H9 (cell line): ENCODE data around the gene ELAVL4. TPM values are rescaled to one million over a fixed set of nuclear protein-coding genes. Genes with fewer than 3 reads are reported as not detected.

Source experiments
- DNase-seq: peaks from one replicate; pipeline ENCODE4 v3.0.0-alpha.2; 2017
- H2AFZ ChIP-seq: one replicate; pipeline ENCODE4 v1.6.1; 2013; ENCODE audit warnings: mild to moderate bottlenecking, low read length, control low read depth, moderate library complexity
- H2AK5ac ChIP-seq: 2 replicates; pipeline ENCODE4 v1.6.1; 2013; ENCODE audit warnings: low read length, control low read depth, mixed read lengths; ENCODE audit not compliant: insufficient read length
- H2BK120ac ChIP-seq: one replicate; pipeline ENCODE4 v1.6.1; 2013; ENCODE audit warnings: low read depth, mild to moderate bottlenecking, low read length, control low read depth, inconsistent platforms; ENCODE audit not compliant: poor library complexity, severe bottlenecking
- H2BK12ac ChIP-seq: 2 replicates; pipeline ENCODE4 v1.6.1; 2013; ENCODE audit warnings: low read length, control low read depth, mixed read lengths, low read depth; ENCODE audit not compliant: insufficient read length
- H2BK15ac ChIP-seq: 2 replicates; pipeline ENCODE4 v1.6.1; 2013; ENCODE audit warnings: low read depth, low read length, control low read depth
- H2BK20ac ChIP-seq: one replicate; pipeline ENCODE4 v1.6.1; 2013; ENCODE audit warnings: low read depth, mild to moderate bottlenecking, low read length, control low read depth, inconsistent platforms; ENCODE audit not compliant: poor library complexity, severe bottlenecking
- H2BK5ac ChIP-seq: 2 replicates; pipeline ENCODE4 v1.6.1; 2013; ENCODE audit warnings: low read length, control low read depth, mixed read lengths; ENCODE audit not compliant: insufficient read length
- H3K14ac ChIP-seq: 2 replicates; pipeline ENCODE4 v1.6.1; 2013; ENCODE audit warnings: low read length, control low read depth; ENCODE audit not compliant: insufficient read depth
- H3K18ac ChIP-seq: 2 replicates; pipeline ENCODE4 v1.6.1; 2013; ENCODE audit warnings: low read depth, mild to moderate bottlenecking, mixed read lengths, low read length, control low read depth; ENCODE audit not compliant: insufficient read length
- H3K23ac ChIP-seq: 2 replicates; pipeline ENCODE4 v1.6.1; 2013; ENCODE audit warnings: low read length, control low read depth, mixed read lengths, low read depth; ENCODE audit not compliant: insufficient read length
- H3K23me2 ChIP-seq: 2 replicates; pipeline ENCODE4 v1.6.1; 2013; ENCODE audit warnings: low read depth, mild to moderate bottlenecking, mixed read lengths, low read length, control low read depth; ENCODE audit not compliant: insufficient read length, poor library complexity, severe bottlenecking
- H3K27ac ChIP-seq: 2 replicates; pipeline ENCODE4 v1.5.1; 2013; ENCODE audit warnings: low read length, control low read depth, mixed read lengths, low read depth; ENCODE audit not compliant: insufficient read length
- H3K27me3 ChIP-seq: 2 replicates; pipeline ENCODE4 v1.6.1; 2013; ENCODE audit warnings: low read length, control low read depth, inconsistent platforms; ENCODE audit not compliant: insufficient read depth
- H3K4ac ChIP-seq: 2 replicates; pipeline ENCODE4 v1.6.1; 2013; ENCODE audit warnings: low read depth, mild to moderate bottlenecking, control low read depth, inconsistent platforms, low read length, moderate library complexity
- H3K4me1 ChIP-seq: 2 replicates; pipeline ENCODE4 v1.6.1; 2013; ENCODE audit warnings: low read length, control low read depth, inconsistent platforms; ENCODE audit not compliant: insufficient read depth
- H3K4me2 ChIP-seq: 2 replicates; pipeline ENCODE4 v1.6.1; 2013; ENCODE audit warnings: low read length, control low read depth, mixed read lengths; ENCODE audit not compliant: insufficient read length, insufficient read depth
- H3K56ac ChIP-seq: 2 replicates; pipeline ENCODE4 v1.6.1; 2013; ENCODE audit warnings: low read depth, mild to moderate bottlenecking, mixed read lengths, low read length, control low read depth; ENCODE audit not compliant: insufficient read length
- H3K79me1 ChIP-seq: 2 replicates; pipeline ENCODE4 v1.6.1; 2013; ENCODE audit warnings: low read depth, mild to moderate bottlenecking, moderate library complexity, low read length, control low read depth, inconsistent platforms; ENCODE audit not compliant: insufficient read depth, poor library complexity, severe bottlenecking
- H3K79me2 ChIP-seq: 2 replicates; pipeline ENCODE4 v1.6.1; 2013; ENCODE audit warnings: low read length, control low read depth, inconsistent platforms; ENCODE audit not compliant: insufficient read depth
- H3K9ac ChIP-seq: 2 replicates; pipeline ENCODE4 v1.6.1; 2013; ENCODE audit warnings: low read length, control low read depth, mixed read lengths; ENCODE audit not compliant: insufficient read length; ENCODE audit errors: extremely low read depth
- H3K9me3 ChIP-seq: one replicate; pipeline ENCODE4 v1.6.1; 2013; ENCODE audit warnings: low read depth, low read length, inconsistent platforms; ENCODE audit not compliant: control insufficient read depth
- H3T11ph ChIP-seq: one replicate; pipeline ENCODE4 v1.6.1; 2013; ENCODE audit warnings: mild to moderate bottlenecking, low read length, control low read depth, inconsistent platforms
- H4K20me1 ChIP-seq: one replicate; pipeline ENCODE4 v1.6.1; 2013; ENCODE audit not compliant: control insufficient read depth, insufficient read length, insufficient read depth
- H4K5ac ChIP-seq: 2 replicates; pipeline ENCODE4 v1.6.1; 2013; ENCODE audit warnings: low read depth, mild to moderate bottlenecking, mixed read lengths, low read length, control low read depth; ENCODE audit not compliant: insufficient read length
- H4K8ac ChIP-seq: replicated peaks from 2 replicates; pipeline ENCODE4 v1.6.1; 2013; ENCODE audit warnings: low read length, control low read depth, mixed read lengths, low read depth; ENCODE audit not compliant: insufficient read length
- H4K91ac ChIP-seq: 2 replicates; pipeline ENCODE4 v1.6.1; 2013; ENCODE audit warnings: low read depth, mild to moderate bottlenecking, moderate library complexity, mixed read lengths, low read length, control low read depth; ENCODE audit not compliant: insufficient read length
- H3K27ac Mint-ChIP-seq, 3 experiments: 2 replicates in 2 of 3; 3 replicates in 1 of 3; pipeline ENCODE4 v1.8.0; 2020 to 2021; ENCODE audit warnings: mixed read lengths in 3 of 3, mild to moderate bottlenecking in 1 of 3, moderate library complexity in 1 of 3
- H3K27me3 Mint-ChIP-seq: 2 replicates; pipeline ENCODE4 v1.8.0; 2021; ENCODE audit warnings: low read depth, mild to moderate bottlenecking, moderate library complexity, mixed read lengths
- H3K36me3 Mint-ChIP-seq, 3 experiments: 2 replicates in 2 of 3; 3 replicates in 1 of 3; pipeline ENCODE4 v1.8.0; 2020 to 2021; ENCODE audit warnings: low read depth in 3 of 3, mixed read lengths in 3 of 3; ENCODE audit not compliant: insufficient read depth in 1 of 3
- H3K4me1 Mint-ChIP-seq, 2 experiments: 2 replicates each; pipeline ENCODE4 v1.8.0; 2020; ENCODE audit warnings: mixed read lengths in 2 of 2
- H3K4me3 Mint-ChIP-seq, 2 experiments: 2 replicates in 1 of 2; 3 replicates in 1 of 2; pipeline ENCODE4 v1.8.0; 2020 to 2021; ENCODE audit warnings: mild to moderate bottlenecking in 2 of 2, mixed read lengths in 2 of 2, moderate library complexity in 1 of 2
- H3K9me3 Mint-ChIP-seq, 2 experiments: 2 replicates in 1 of 2; 3 replicates in 1 of 2; pipeline ENCODE4 v1.8.0; 2020; ENCODE audit warnings: mild to moderate bottlenecking in 2 of 2, mixed read lengths in 2 of 2, moderate library complexity in 1 of 2
- CTCF ChIP-seq: fragments of 200-600 bp; sonication (generic); conservative IDR thresholded peaks from 3 replicates; pipeline ENCODE4 v1.8.0; 2021; ENCODE audit warnings: antibody characterized with exemption, mild to moderate bottlenecking
- WGBS: extraction: QIAGEN DNeasy Blood & Tissue Kit; methylation state at CpG from one replicate; pipeline ENCODE4 v1.1.7; 2013; ENCODE audit warnings: missing lambda C conversion rate, low lambda C conversion rate, mixed read lengths; ENCODE audit not compliant: insufficient read length; ENCODE audit errors: extremely low coverage; 5-methylcytosine and 5-hydroxymethylcytosine counted together
- total RNA-seq: library from RNA; stranded (reverse); gene quantifications from 2 replicates; pipeline ENCODE4 v1.2.1, GENCODE V29; 2021

Gene ELAVL4
- total RNA-seq, 1 experiment from 2014 or later = not detected

GRCh38 chr1:50208756-50209155 is 100.0 kb downstream of the ELAVL4 start:
- H3K36me3 Mint-ChIP-seq = peaks cover 0 to 12% (median 0%) of the 10 kb centered on the region in 3 experiments; a peak in 2 of 7 replicates
- Histone ChIP-seq H2BK5ac (no peak overlapping the region), H3K27ac (no peak overlapping the region), H4K8ac (no peak overlapping the region), H3K56ac (no peak overlapping the region), H4K91ac (no peak overlapping the region), H2BK20ac (no peak overlapping the region), H3K27me3 (no peaks in the 10 kb centered on the region), H3K9me3 (no peaks in the 10 kb centered on the region), H3K23me2 (no peaks in the 10 kb centered on the region), H2BK120ac (no peak overlapping the region), H2BK15ac (no peak overlapping the region), H3K23ac (no peak overlapping the region), H3K79me2 (no peaks in the 10 kb centered on the region), H3K14ac (no peak overlapping the region), H3K4me1 (no peaks in the 10 kb centered on the region), H2AK5ac (no peak overlapping the region), H3K4ac (no peak overlapping the region), H3K18ac (no peak overlapping the region), H4K20me1 (no peaks in the 10 kb centered on the region), H3K4me2 (no peak overlapping the region), H3T11ph (no peak overlapping the region), H3K79me1 (no peaks in the 10 kb centered on the region), H2AFZ (no peak overlapping the region), H3K9ac (no peak overlapping the region), H2BK12ac (no peak overlapping the region), H4K5ac (no peak overlapping the region)
- H3K4me1 Mint-ChIP-seq = no peaks in the 10 kb centered on the region
- no peak overlapping the region for H3K27ac Mint-ChIP-seq
- H3K9me3 Mint-ChIP-seq = peaks cover 0 to 56% of the 10 kb centered on the region in 2 experiments; a peak in 2 of 5 replicates
- no peaks in the 10 kb centered on the region; the same call in 1 of the 2 replicates for H3K27me3 Mint-ChIP-seq
- WGBS = no CpG with 5 or more reads among the region's 1 CpG
- no peak for DNase-seq
- no peak for TF ChIP-seq CTCF
- no peak overlapping the region for H3K4me3 Mint-ChIP-seq
